ENCODE data around the gene PROSER3. TPM values are rescaled to one million over a fixed set of nuclear protein-coding genes. Genes with fewer than 3 reads are reported as not detected.

Gene PROSER3
- total RNA-seq, 2 experiments from 2014 or later, result 17.2 to 66.1 TPM

DNA sequence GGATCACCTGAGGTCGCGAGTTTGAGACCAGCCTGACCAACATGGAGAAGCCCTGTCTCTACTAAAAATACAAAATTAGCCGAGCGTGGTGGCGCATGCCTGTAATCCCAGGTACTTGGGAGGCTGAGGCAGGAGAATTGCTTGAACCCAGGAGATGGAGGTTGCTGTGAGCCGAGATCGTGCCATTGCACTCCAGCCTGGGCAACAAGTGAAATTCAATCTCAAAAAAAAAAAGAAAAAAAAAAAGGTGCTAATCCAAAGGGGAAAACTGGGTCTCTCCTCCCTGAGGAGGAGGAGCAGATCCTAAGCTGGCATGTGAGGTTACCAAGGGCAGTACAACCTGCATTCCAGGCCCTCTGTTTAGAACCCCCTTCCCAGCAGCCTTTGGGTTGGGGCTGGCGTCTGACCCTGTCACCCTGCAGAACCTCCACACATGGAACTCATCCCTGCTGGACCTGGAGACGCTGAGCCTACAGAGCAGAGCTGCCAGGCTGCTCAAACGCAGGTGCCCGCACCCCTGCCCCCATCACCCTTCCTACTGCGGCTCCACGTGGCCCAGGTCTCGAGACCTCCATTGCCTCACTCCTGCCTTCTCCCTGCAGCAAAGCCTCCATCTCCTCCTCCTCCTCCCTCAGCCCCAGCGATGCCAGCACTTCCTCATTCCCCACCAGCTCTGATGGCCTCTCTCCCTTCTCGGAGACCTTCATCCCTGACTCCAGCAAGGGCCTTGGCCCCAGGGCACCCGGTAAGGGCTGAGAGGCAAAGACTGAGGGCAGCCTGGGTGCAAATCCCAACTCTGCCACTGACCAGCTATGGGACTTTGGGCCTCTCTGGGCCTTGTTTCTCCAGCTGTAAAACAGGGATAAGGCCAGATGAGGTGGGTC, 6.7 kb downstream of the PROSER3 start:
- intact Hi-C loops (cut with micrococcal nuclease; ENCODE audit: unreplicated experiment), result no loop called here
- no TSS peak for BruUV-seq (replicated peaks)
- DNase-seq (ENCODE audit: low spot score), result no peak
- Histone ChIP-seq H3K9me3 (ENCODE audit: low read length) (0 out of 2 replicates have a peak, but pooled peaks cover 8% of the 10 kb centered on the region), H3K4me3 (ENCODE audit: low read depth, low read length, poor library complexity, severe bottlenecking) (no peak overlapping the region), H3K36me3 (ENCODE audit: insufficient read depth, low read length) (peaks cover 53% of the 10 kb centered on the region), H3K4me1 (ENCODE audit: insufficient read depth, low read length, poor library complexity, severe bottlenecking) (peaks cover 3% of the 10 kb centered on the region), H3K9me2 (ENCODE audit: insufficient read depth, low read length) (no peaks in the 10 kb centered on the region), H2AFZ (ENCODE audit: low read length) (no peak overlapping the region), H3K79me2 (ENCODE audit: insufficient read depth, low read depth, low read length) (peaks cover under 1% of the 10 kb centered on the region; the same call in 1 of the 2 replicates), H3K27ac (ENCODE audit: low read depth, low read length, poor library complexity, severe bottlenecking) (no peak overlapping the region), H3K4me2 (ENCODE audit: low read length) (no peak overlapping the region), H4K20me1 (ENCODE audit: insufficient read depth, low read length) (no peaks in the 10 kb centered on the region)
- ChIA-PET POLR2A (interaction anchor here (0.6 kb wide), 1 partner anchor 79 kb away, joined by 3 read pairs; no protein-coding TSS in a partner anchor), CTCF (ENCODE audit: unreplicated experiment) (no interaction called here)
- TF ChIP-seq, protein P1, sequence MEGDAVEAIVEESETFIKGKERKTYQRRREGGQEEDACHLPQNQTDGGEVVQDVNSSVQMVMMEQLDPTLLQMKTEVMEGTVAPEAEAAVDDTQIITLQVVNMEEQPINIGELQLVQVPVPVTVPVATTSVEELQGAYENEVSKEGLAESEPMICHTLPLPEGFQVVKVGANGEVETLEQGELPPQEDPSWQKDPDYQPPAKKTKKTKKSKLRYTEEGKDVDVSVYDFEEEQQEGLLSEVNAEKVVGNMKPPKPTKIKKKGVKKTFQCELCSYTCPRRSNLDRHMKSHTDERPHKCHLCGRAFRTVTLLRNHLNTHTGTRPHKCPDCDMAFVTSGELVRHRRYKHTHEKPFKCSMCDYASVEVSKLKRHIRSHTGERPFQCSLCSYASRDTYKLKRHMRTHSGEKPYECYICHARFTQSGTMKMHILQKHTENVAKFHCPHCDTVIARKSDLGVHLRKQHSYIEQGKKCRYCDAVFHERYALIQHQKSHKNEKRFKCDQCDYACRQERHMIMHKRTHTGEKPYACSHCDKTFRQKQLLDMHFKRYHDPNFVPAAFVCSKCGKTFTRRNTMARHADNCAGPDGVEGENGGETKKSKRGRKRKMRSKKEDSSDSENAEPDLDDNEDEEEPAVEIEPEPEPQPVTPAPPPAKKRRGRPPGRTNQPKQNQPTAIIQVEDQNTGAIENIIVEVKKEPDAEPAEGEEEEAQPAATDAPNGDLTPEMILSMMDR (conservative IDR thresholded peaks at IDR 0.05; ENCODE audit: low read length), result no peak
- no peak for TF ChIP-seq EZH2phosphoT487 (IDR thresholded peaks at IDR 0.05; ENCODE audit: borderline replicate concordance, low read depth, low read length)

DNA sequence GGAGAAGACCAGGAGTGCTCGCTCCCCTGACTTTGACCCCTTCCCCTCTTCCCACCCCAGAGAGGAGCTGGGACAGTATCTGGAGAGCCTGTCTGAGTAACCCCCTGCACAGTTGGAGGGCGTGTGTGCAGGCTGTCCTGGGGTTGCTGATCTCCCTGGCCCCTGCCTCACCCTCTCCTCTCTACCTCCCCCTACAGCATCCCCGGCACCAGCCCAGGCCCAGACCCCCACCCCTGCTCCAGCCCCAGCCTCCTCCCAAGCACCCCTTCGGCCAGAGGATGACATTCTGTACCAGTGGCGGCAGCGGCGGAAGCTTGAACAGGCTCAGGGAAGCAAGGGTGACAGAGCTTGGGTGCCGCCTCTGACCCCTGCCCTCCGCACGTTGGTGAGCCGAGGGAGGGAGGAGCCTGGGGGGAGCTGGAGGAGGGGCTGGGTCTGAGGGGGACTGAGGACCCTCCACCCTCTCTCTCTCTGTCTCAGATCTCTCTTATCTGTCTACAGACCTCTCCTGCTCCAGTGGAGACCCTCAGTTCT, 8.7 kb downstream of the PROSER3 start:
- Histone ChIP-seq H3K27ac (ENCODE audit: low read depth, low read length, poor library complexity, severe bottlenecking) (no peak overlapping the region), H4K20me1 (ENCODE audit: insufficient read depth, low read length) (no peaks in the 10 kb centered on the region), H3K9me2 (ENCODE audit: insufficient read depth, low read length) (no peaks in the 10 kb centered on the region), H3K36me3 (ENCODE audit: insufficient read depth, low read length) (peaks cover 37% of the 10 kb centered on the region), H2AFZ (ENCODE audit: low read length) (no peak overlapping the region), H3K79me2 (ENCODE audit: insufficient read depth, low read depth, low read length) (no peaks in the 10 kb centered on the region), H3K4me1 (ENCODE audit: insufficient read depth, low read length, poor library complexity, severe bottlenecking) (no peaks in the 10 kb centered on the region), H3K4me3 (ENCODE audit: low read depth, low read length, poor library complexity, severe bottlenecking) (no peak overlapping the region), H3K4me2 (ENCODE audit: low read length) (no peak overlapping the region), H3K9me3 (ENCODE audit: low read length) (no peaks in the 10 kb centered on the region)
- intact Hi-C loops (cut with micrococcal nuclease; ENCODE audit: unreplicated experiment), result no loop called here
- TF ChIP-seq EZH2phosphoT487 (IDR thresholded peaks at IDR 0.05; ENCODE audit: borderline replicate concordance, low read depth, low read length), result no peak
- TF ChIP-seq, protein P1 (conservative IDR thresholded peaks at IDR 0.05; ENCODE audit: low read length), result no peak
- POLR2A ChIA-PET, result no interaction called here
- CTCF ChIA-PET (ENCODE audit: unreplicated experiment), result no interaction called here
- no peak for DNase-seq (ENCODE audit: low spot score)
- BruUV-seq (replicated peaks), result no TSS peak

Measured in OCI-LY7 (cell line).